Activated CD8-positive, alpha-beta memory T cell treated with anti-CD3 and anti-CD28 coated beads, Interleukin-2, amount 10 ng/mL, durations not matched to agents 7 days and 5 days (primary cell): ENCODE results near the gene GABRB3. TPM values are rescaled to one million over a fixed set of nuclear protein-coding genes. Genes with fewer than 3 reads are reported as not detected.

ENCODE experiments used
- ATAC-seq: fragments of 150-1000 bp; cut with Tn5 transposase; one replicate; pipeline ENCODE4 v1.10.0; 2021; ENCODE audit warnings: moderate library complexity
- CTCF ChIA-PET: fragments of 350-600 bp; sonication (Branson Sonifier 250); formaldehyde crosslinking; loops from one replicate; lab custom pipeline; 2021; ENCODE audit warnings: antibody characterized with exemption; lab: Charles Lee
- DNase-seq: peaks from one replicate; pipeline ENCODE4 v3.0.0-alpha.2; 2020
- H3K27ac Mint-ChIP-seq: one replicate; pipeline ENCODE4 v1.8.0; 2021; ENCODE audit warnings: mild to moderate bottlenecking, mixed read lengths
- H3K27me3 Mint-ChIP-seq: one replicate; pipeline ENCODE4 v1.8.0; 2021; ENCODE audit warnings: mixed read lengths
- H3K36me3 Mint-ChIP-seq: one replicate; pipeline ENCODE4 v1.8.0; 2021; ENCODE audit warnings: mild to moderate bottlenecking, mixed read lengths
- H3K4me1 Mint-ChIP-seq: one replicate; pipeline ENCODE4 v1.8.0; 2021; ENCODE audit warnings: mixed read lengths
- H3K4me3 Mint-ChIP-seq: one replicate; pipeline ENCODE4 v1.8.0; 2021; ENCODE audit warnings: mild to moderate bottlenecking, moderate library complexity, mixed read lengths
- H3K9me3 Mint-ChIP-seq: one replicate; pipeline ENCODE4 v1.8.0; 2022; ENCODE audit warnings: low read depth, mixed read lengths
- total RNA-seq, 2 experiments: library from RNA; stranded (reverse); gene quantifications; one replicate each; pipeline ENCODE4 v1.2.3, GENCODE V29; 2021

GABRB3 gene
- total RNA-seq, 2 experiments from 2014 or later = not detected

GRCh38 chr15:26571346-26571745 is 201.5 kb downstream of the GABRB3 start:
- ATAC-seq (no peak), DNase-seq (no peak)
- no peaks in the 10 kb centered on the region for H3K36me3 Mint-ChIP-seq
- H3K27ac Mint-ChIP-seq = no peak overlapping the region
- no peak overlapping the region for H3K4me3 Mint-ChIP-seq
- H3K9me3 Mint-ChIP-seq = peaks cover 7% of the 10 kb centered on the region
- CTCF ChIA-PET = no interaction called here
- no peaks in the 10 kb centered on the region for H3K4me1 Mint-ChIP-seq
- H3K27me3 Mint-ChIP-seq = no peaks in the 10 kb centered on the region

GRCh38 chr15:26565542-26565941 is 207.3 kb downstream of the GABRB3 start:
- DNase-seq = no peak
- no peaks in the 10 kb centered on the region for H3K27me3 Mint-ChIP-seq
- no peaks in the 10 kb centered on the region for H3K36me3 Mint-ChIP-seq
- CTCF ChIA-PET = no interaction called here
- no peak for ATAC-seq
- H3K27ac Mint-ChIP-seq = no peak overlapping the region
- peaks cover 4% of the 10 kb centered on the region for H3K9me3 Mint-ChIP-seq
- no peaks in the 10 kb centered on the region for H3K4me1 Mint-ChIP-seq
- no peak overlapping the region for H3K4me3 Mint-ChIP-seq

GRCh38 chr15:26564361-26564760 is 208.5 kb downstream of the GABRB3 start:
- CTCF ChIA-PET = no interaction called here
- Mint-ChIP-seq H3K9me3 (peaks cover 9% of the 10 kb centered on the region), H3K36me3 (no peaks in the 10 kb centered on the region), H3K27me3 (no peaks in the 10 kb centered on the region), H3K4me1 (no peaks in the 10 kb centered on the region), H3K27ac (no peak overlapping the region), H3K4me3 (no peak overlapping the region)
- DNase-seq = no peak
- no peak for ATAC-seq

DNA sequence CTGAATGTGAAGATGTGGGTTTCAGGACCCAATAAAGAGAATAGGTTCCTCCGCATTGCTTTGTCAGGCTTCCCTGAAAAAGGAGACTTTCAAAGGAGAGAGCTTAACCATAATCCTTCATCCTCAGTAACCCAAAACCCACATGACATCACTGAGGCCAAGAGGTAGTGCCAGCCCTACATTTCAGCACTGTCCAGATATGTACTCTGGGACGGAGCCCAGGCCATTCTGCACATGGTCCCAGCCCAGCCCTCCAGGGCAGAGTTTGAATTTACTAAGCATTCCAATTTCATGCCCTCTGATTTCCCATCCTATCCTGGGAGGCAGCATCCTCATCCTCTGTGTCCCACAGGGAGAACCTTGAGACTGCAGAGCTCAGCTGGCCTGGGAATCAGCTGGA is 210.5 kb downstream of the GABRB3 start:
- DNase-seq (no peak), ATAC-seq (no peak)
- Mint-ChIP-seq H3K27ac (no peak overlapping the region), H3K27me3 (no peaks in the 10 kb centered on the region), H3K4me1 (no peaks in the 10 kb centered on the region), H3K4me3 (no peak overlapping the region), H3K36me3 (no peaks in the 10 kb centered on the region), H3K9me3 (peaks cover 10% of the 10 kb centered on the region)
- CTCF ChIA-PET = no interaction called here

- CTCF ChIA-PET = no interaction called here
- no peak for ATAC-seq
Observed at GRCh38 chr15:26561896-26562295, 211.0 kb downstream of the GABRB3 start.

GRCh38 chr15:26561130-26561529 is 211.7 kb downstream of the GABRB3 start:
- DNase-seq (no peak), ATAC-seq (no peak)
- H3K9me3 Mint-ChIP-seq = peaks cover 17% of the 10 kb centered on the region
- no peaks in the 10 kb centered on the region for H3K4me1 Mint-ChIP-seq
- H3K27me3 Mint-ChIP-seq = no peaks in the 10 kb centered on the region
- no peak overlapping the region for H3K27ac Mint-ChIP-seq
- H3K4me3 Mint-ChIP-seq = no peak overlapping the region
- H3K36me3 Mint-ChIP-seq = no peaks in the 10 kb centered on the region
- CTCF ChIA-PET = no interaction called here

More at GRCh38 chr15:26561896-26562295, 211.0 kb downstream of the GABRB3 start:
- Mint-ChIP-seq H3K27me3 (no peaks in the 10 kb centered on the region), H3K9me3 (peaks cover 13% of the 10 kb centered on the region), H3K4me1 (no peaks in the 10 kb centered on the region), H3K36me3 (no peaks in the 10 kb centered on the region), H3K27ac (no peak overlapping the region), H3K4me3 (no peak overlapping the region)
- DNase-seq = no peak

DNA sequence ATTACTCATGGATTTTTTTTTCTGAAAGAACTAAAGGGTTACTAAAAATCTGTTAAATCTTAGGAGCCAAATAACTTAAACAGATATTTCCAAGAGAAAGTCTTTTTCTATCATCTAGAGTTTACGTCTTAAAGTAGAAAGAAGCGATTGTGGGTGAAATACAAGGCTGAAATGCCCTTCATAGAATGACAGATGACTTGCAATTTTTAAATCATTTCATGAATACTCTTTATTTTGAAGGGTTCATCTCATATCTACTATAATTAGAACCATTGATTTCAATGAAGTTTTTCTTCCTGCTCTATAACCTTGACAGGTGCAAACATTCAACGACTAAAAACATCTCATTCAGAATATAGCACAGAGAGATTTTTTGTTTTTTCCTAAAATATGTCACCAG is 217.0 kb downstream of the GABRB3 start:
- CTCF ChIA-PET = no interaction called here
- Mint-ChIP-seq H3K4me1 (no peaks in the 10 kb centered on the region), H3K27me3 (no peaks in the 10 kb centered on the region), H3K27ac (no peak overlapping the region), H3K4me3 (no peak overlapping the region), H3K36me3 (no peaks in the 10 kb centered on the region), H3K9me3 (peaks cover 26% of the 10 kb centered on the region)
- DNase-seq (no peak), ATAC-seq (no peak)

DNA sequence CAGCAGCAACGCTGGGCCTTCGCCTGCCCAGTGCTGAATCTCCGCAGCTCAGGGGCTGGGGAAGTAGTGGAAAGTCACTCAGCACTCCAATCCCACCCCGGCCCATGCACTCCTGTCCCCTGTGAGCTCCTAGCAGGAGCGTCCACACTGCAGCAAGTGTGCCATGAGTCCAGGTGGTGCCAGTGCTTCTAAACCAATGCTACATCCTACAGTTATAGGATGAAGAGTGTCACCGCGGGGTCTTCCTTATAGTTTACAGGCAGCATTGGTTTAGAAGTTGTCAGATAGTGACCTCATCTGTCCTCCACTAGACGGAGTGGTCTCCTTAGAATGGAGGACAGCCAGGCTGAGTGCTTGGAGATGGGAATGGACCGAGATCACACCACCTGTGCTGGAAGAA is 221.4 kb downstream of the GABRB3 start:
- ATAC-seq (no peak), DNase-seq (no peak)
- H3K36me3 Mint-ChIP-seq = no peaks in the 10 kb centered on the region
- CTCF ChIA-PET = no interaction called here
- no peaks in the 10 kb centered on the region for H3K27me3 Mint-ChIP-seq
- H3K9me3 Mint-ChIP-seq = peaks cover 18% of the 10 kb centered on the region
- no peak overlapping the region for H3K27ac Mint-ChIP-seq
- no peak overlapping the region for H3K4me3 Mint-ChIP-seq
- H3K4me1 Mint-ChIP-seq = no peaks in the 10 kb centered on the region

- Mint-ChIP-seq H3K27ac (no peak overlapping the region), H3K4me1 (no peaks in the 10 kb centered on the region), H3K4me3 (no peak overlapping the region), H3K27me3 (no peaks in the 10 kb centered on the region), H3K36me3 (no peaks in the 10 kb centered on the region), H3K9me3 (peaks cover 18% of the 10 kb centered on the region)
- no peak for DNase-seq
- CTCF ChIA-PET = no interaction called here
- no peak for ATAC-seq
Observed at GRCh38 chr15:26550880-26551279, 222.0 kb downstream of the GABRB3 start.

- Mint-ChIP-seq H3K9me3 (peaks cover 20% of the 10 kb centered on the region), H3K27me3 (no peaks in the 10 kb centered on the region), H3K36me3 (no peaks in the 10 kb centered on the region), H3K4me1 (no peaks in the 10 kb centered on the region), H3K27ac (no peak overlapping the region), H3K4me3 (no peak overlapping the region)
- CTCF ChIA-PET = no interaction called here
- ATAC-seq = no peak
- no peak for DNase-seq
Observed at GRCh38 chr15:26537663-26538062, 235.2 kb downstream of the GABRB3 start.

DNA sequence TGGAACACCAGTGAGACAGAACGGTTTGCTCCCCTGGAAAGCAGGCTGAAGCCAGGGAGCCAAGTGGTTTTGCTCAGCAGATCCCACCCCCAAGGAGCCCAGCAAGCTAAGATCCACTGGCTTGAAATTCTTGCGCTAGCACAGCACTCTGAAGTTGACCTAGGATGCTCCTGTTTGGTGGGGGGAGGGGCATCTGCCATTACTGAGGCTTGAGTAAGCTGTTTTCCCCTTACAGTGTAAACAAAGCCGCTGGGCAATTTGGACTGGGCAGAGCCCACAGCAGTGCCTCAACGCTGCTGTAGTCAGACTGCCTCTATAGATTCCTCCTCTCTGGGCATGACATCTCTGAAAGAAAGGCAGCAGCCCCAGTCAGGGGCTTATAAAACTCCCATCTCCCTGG is 241.4 kb downstream of the GABRB3 start:
- DNase-seq (no peak), ATAC-seq (no peak)
- Mint-ChIP-seq H3K9me3 (peaks cover 10% of the 10 kb centered on the region), H3K27ac (no peak overlapping the region), H3K27me3 (no peaks in the 10 kb centered on the region), H3K4me1 (no peaks in the 10 kb centered on the region), H3K4me3 (no peak overlapping the region), H3K36me3 (no peaks in the 10 kb centered on the region)
- CTCF ChIA-PET = no interaction called here

- no peaks in the 10 kb centered on the region for H3K27me3 Mint-ChIP-seq
- H3K4me3 Mint-ChIP-seq = no peak overlapping the region
- no peaks in the 10 kb centered on the region for H3K4me1 Mint-ChIP-seq
- ATAC-seq = no peak
- CTCF ChIA-PET = no interaction called here
- no peak for DNase-seq
- H3K9me3 Mint-ChIP-seq = peaks cover 15% of the 10 kb centered on the region
- H3K27ac Mint-ChIP-seq = no peak overlapping the region
- no peaks in the 10 kb centered on the region for H3K36me3 Mint-ChIP-seq
Observed at GRCh38 chr15:26525096-26525495, 247.8 kb downstream of the GABRB3 start.

DNA sequence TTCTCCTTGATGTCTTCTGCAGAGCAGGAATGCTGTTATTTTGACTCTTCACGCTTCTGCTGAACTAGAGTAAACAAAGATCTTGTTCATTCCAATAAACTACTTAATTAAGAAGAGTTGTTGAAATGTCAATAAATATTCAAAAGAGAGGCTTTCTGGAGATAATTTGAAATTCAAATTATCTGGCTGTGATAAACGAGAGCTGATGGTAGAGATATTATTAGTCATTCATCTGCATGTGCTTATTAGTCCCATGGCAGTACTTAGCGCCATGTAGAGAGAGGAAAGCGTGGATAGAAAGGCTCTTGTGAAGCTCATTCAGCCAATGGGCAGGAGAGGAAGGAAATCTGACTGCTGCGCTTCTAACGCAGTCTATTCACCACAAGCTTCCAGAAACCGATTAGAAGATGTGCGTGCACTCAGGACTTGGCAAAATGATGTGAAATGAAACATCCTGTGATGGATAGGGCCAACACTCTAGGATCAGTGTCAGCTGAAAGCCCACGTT is 251.1 kb downstream of the GABRB3 start:
- peaks cover 15% of the 10 kb centered on the region for H3K9me3 Mint-ChIP-seq
- no peak overlapping the region for H3K4me3 Mint-ChIP-seq
- no peaks in the 10 kb centered on the region for H3K36me3 Mint-ChIP-seq
- no peaks in the 10 kb centered on the region for H3K4me1 Mint-ChIP-seq
- CTCF ChIA-PET = no interaction called here
- ATAC-seq = no peak
- no peaks in the 10 kb centered on the region for H3K27me3 Mint-ChIP-seq
- no peak overlapping the region for H3K27ac Mint-ChIP-seq
- no peak for DNase-seq

GRCh38 chr15:26521130-26521529 is 251.7 kb downstream of the GABRB3 start:
- Mint-ChIP-seq H3K27ac (no peak overlapping the region), H3K4me3 (no peak overlapping the region), H3K4me1 (no peaks in the 10 kb centered on the region), H3K9me3 (peaks cover 15% of the 10 kb centered on the region), H3K36me3 (no peaks in the 10 kb centered on the region), H3K27me3 (no peaks in the 10 kb centered on the region)
- no peak for DNase-seq
- CTCF ChIA-PET = no interaction called here
- no peak for ATAC-seq

DNA sequence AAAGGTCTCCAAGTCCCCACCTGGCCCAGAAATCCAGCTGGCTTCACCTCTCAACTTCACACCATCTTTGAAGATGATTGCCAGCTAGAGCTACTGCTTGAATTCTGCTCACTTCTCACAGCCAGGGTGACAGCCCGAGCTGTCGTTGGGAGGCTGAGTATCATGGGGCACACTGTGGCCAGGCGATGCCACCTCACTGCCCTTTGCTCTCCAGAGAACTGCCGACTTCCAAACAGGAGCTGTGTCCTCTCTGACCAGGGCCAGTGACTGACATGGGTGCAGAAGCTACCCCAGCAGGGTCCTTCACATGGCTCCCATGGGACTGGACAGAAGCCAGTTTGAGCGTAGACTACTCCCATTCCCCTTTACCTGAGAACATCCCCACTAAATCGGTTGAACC is 254.0 kb downstream of the GABRB3 start:
- H3K27ac Mint-ChIP-seq = no peak overlapping the region
- H3K9me3 Mint-ChIP-seq = peaks cover 8% of the 10 kb centered on the region
- CTCF ChIA-PET = no interaction called here
- no peaks in the 10 kb centered on the region for H3K27me3 Mint-ChIP-seq
- no peak for ATAC-seq
- H3K4me1 Mint-ChIP-seq = no peaks in the 10 kb centered on the region
- H3K4me3 Mint-ChIP-seq = no peak overlapping the region
- no peaks in the 10 kb centered on the region for H3K36me3 Mint-ChIP-seq
- no peak for DNase-seq
